Aorta (tissue), 4 donors: ENCODE measurements around the gene GLYATL1B. TPM values are rescaled to one million over a fixed set of nuclear protein-coding genes. Genes with fewer than 3 reads are reported as not detected.

Source experiments
- polyA plus RNA-seq, 2 donors: library from polyadenylated mRNA; stranded (reverse); fragments of 200-250 nt; gene quantifications; one replicate each; pipeline ENCODE4 v1.2.3, GENCODE V29; 2013
- total RNA-seq, 2 donors: library from RNA; stranded (reverse); fragmentation: NEBNext Ultra II Directional; extraction: Animal tissue kit (Norgen Biotek cat#: 25700); gene quantifications; one replicate each; pipeline ENCODE4 v1.2.1, GENCODE V29; 2021
- donor health status: healthy with polysubstance abuse.
- donor health status: Bipolar disorder and iron deficiency.
- donor health status: DM: no; HTN: no; CAD: no.
- donor health status: DM: yes; HTN: yes; CAD: no.

GLYATL1B gene
- total and polyA plus RNA-seq, 4 donors: not detected

Other genes with a start within 250 kb of the GLYATL1B start
- gene GLYATL2, start 241.6 kb upstream of the GLYATL1B start, total RNA-seq: under 1 TPM in 1 of 2 donors, not detected in 1; 0.24 TPM
- not detected for gene GLYATL2, start 241.6 kb upstream of the GLYATL1B start, polyA plus RNA-seq
- not detected for gene GLYATL1, start 146.8 kb upstream of the GLYATL1B start, total RNA-seq
- not detected for gene GLYATL1, start 146.8 kb upstream of the GLYATL1B start, polyA plus RNA-seq
- under 1 TPM; 0.65 to 0.87 TPM for gene FAM111B, start 20.9 kb downstream of the GLYATL1B start, total RNA-seq
- under 1 TPM; 0.20 to 0.25 TPM for gene FAM111B, start 20.9 kb downstream of the GLYATL1B start, polyA plus RNA-seq
- 10 to 100 TPM; 19.0 to 49.0 TPM for gene FAM111A, start 56.5 kb downstream of the GLYATL1B start, total RNA-seq
- gene FAM111A, start 56.5 kb downstream of the GLYATL1B start, polyA plus RNA-seq: 10 to 100 TPM in 1 of 2 donors, 1 to 10 TPM in 1; 5.8 to 29.6 TPM
- gene DTX4, start 85.8 kb downstream of the GLYATL1B start, total RNA-seq: 1 to 10 TPM; 2.6 to 7.1 TPM
- 10 to 100 TPM in 1 of 2 donors, 1 to 10 TPM in 1; 4.0 to 10.0 TPM for gene DTX4, start 85.8 kb downstream of the GLYATL1B start, polyA plus RNA-seq
- 10 to 100 TPM; 27.0 to 27.1 TPM for gene MPEG1, start 126.6 kb downstream of the GLYATL1B start, total RNA-seq
- 10 to 100 TPM in 1 of 2 donors, 1 to 10 TPM in 1; 4.3 to 23.0 TPM for gene MPEG1, start 126.6 kb downstream of the GLYATL1B start, polyA plus RNA-seq